Chondrocyte (in vitro differentiated cells): ENCODE measurements around the gene SPIC. TPM values are rescaled to one million over a fixed set of nuclear protein-coding genes. Genes with fewer than 3 reads are reported as not detected.
A peak's percentile ranks its signal among the peaks of the same experiment; 100 is the strongest.

Experiments used
- DNase-seq: peaks from one replicate; pipeline ENCODE4 v3.0.0; 2021; ENCODE audit warnings: mixed read lengths, low spot score
- H3K27ac Mint-ChIP-seq: one replicate; pipeline ENCODE4 v1.8.0; 2021; ENCODE audit warnings: mild to moderate bottlenecking, moderate library complexity, mixed read lengths; ENCODE audit not compliant: unreplicated experiment
- H3K27me3 Mint-ChIP-seq: 2 replicates; pipeline ENCODE4 v1.8.0; 2021; ENCODE audit warnings: low read depth, mixed read lengths
- H3K36me3 Mint-ChIP-seq: 2 replicates; pipeline ENCODE4 v1.8.0; 2021; ENCODE audit warnings: low read depth, mixed read lengths
- H3K4me1 Mint-ChIP-seq: 2 replicates; pipeline ENCODE4 v1.8.0; 2021; ENCODE audit warnings: low read depth, mild to moderate bottlenecking, mixed read lengths
- H3K4me3 Mint-ChIP-seq: one replicate; pipeline ENCODE4 v1.8.0; 2021; ENCODE audit warnings: mild to moderate bottlenecking, moderate library complexity, mixed read lengths; ENCODE audit not compliant: unreplicated experiment
- H3K9me3 Mint-ChIP-seq: 2 replicates; pipeline ENCODE4 v1.8.0; 2021; ENCODE audit warnings: low read depth, mixed read lengths
- total RNA-seq: library from RNA; stranded (reverse); gene quantifications from 3 replicates; pipeline ENCODE4 v1.2.1, GENCODE V29; 2021
- TF ChIP-seq, protein P1 (sequence below): fragments of 200-600 bp; sonication (generic); IDR thresholded peaks from 2 replicates; pipeline ENCODE4 v1.5.0; 2021; ENCODE audit warnings: antibody characterized with exemption, mild to moderate bottlenecking, moderate library complexity

Gene SPIC
- total RNA-seq, 1 donor from 2014 or later = not detected

DNA sequence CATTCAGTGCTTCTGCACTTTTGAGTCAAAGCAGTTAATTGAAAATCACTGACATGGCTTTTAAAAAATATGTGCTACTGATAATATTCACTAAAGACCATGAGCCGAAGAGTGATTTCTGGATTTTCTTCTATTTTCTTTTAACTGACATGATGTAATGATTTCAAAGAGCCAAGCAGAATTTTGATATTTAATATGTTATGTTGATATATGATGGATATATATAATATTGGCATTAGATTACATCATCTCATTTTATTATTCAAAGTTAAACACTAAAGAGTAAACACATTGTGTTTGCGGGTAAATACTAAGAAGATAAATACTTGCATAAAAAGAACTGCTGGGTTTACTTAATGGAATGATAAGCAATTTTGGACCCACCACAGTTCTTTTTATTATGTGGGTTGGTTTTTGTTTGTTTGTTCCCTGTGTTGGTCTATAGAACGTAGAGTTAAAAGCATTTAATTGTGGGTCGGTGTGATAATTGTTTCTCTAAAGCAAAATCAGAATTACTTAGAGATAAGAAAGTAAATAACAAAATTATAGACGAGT, 692 bp downstream of the SPIC start:
- Mint-ChIP-seq H3K27ac (no peak overlapping the region), H3K4me3 (no peak overlapping the region), H3K4me1 (no peaks in the 10 kb centered on the region), H3K36me3 (no peaks in the 10 kb centered on the region), H3K27me3 (peaks cover 15% of the 10 kb centered on the region), H3K9me3 (no peaks in the 10 kb centered on the region)
- TF ChIP-seq, protein P1, sequence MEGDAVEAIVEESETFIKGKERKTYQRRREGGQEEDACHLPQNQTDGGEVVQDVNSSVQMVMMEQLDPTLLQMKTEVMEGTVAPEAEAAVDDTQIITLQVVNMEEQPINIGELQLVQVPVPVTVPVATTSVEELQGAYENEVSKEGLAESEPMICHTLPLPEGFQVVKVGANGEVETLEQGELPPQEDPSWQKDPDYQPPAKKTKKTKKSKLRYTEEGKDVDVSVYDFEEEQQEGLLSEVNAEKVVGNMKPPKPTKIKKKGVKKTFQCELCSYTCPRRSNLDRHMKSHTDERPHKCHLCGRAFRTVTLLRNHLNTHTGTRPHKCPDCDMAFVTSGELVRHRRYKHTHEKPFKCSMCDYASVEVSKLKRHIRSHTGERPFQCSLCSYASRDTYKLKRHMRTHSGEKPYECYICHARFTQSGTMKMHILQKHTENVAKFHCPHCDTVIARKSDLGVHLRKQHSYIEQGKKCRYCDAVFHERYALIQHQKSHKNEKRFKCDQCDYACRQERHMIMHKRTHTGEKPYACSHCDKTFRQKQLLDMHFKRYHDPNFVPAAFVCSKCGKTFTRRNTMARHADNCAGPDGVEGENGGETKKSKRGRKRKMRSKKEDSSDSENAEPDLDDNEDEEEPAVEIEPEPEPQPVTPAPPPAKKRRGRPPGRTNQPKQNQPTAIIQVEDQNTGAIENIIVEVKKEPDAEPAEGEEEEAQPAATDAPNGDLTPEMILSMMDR = no peak
- DNase-seq = no peak

DNA sequence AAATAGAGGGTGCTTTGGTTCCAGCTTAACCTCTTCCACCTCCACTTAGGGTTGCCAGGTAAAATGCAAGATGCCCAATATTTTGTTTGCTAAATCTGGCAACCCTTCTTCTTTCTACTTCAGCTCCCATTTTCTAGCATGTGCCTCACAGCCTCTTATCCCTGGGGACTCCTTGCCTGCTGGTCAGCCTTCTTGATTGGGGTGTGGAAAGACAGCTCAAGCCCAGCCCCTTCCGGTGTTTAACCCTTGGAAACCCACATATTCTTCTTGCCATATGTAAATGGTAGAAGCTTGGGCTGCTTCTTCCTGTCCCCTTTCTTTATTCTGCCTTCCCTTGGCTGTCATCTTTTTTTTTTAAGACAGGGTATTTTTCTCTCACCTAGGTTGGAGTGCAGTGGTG, 5.7 kb downstream of the SPIC start:
- TF ChIP-seq, protein P1 = no peak
- Mint-ChIP-seq H3K4me3 (no peak overlapping the region), H3K4me1 (no peaks in the 10 kb centered on the region), H3K36me3 (no peaks in the 10 kb centered on the region), H3K27ac (no peak overlapping the region), H3K9me3 (no peaks in the 10 kb centered on the region), H3K27me3 (peaks cover 6% of the 10 kb centered on the region)
- no peak for DNase-seq

DNA sequence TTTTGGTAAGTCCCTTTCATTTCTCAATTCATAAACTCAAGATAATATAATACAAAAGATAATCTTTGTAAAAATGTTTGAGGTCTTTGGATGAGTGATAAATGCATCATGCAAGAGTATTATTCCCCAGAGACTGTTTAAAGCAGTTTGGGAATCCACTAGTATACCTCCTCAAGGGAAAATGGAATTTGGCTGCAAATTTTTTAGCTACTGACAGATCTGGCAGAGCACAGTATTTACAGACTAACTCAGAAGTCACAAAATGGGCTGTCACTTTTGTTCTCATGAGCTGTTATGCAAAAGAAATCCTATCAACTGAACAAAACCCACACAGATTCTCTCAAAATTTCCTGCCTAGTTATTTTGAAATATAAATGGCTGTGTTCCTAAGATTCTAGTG, 9.9 kb downstream of the SPIC start:
- no peaks in the 10 kb centered on the region for H3K4me1 Mint-ChIP-seq

DNA sequence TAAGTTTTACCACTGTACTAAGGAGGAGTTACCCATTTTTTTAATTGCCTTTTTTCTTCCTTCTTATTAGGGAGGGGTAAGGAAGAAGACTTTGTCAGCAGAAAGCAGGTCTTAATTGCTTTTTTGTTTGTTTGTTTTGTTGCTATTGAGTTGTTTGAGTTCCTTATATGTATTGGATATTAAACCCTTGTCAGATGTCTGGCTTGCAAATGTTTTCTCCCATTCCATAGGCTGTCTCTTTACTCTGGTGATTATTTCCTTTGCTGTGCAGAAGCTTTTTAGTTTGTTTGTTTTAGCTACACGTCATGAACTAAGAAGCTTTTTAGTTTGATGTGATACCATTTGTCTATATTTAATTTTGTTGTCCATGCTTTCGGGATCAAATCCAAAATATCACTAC, 13.3 kb downstream of the SPIC start:
- peaks cover 1% of the 10 kb centered on the region for H3K36me3 Mint-ChIP-seq
- H3K4me1 Mint-ChIP-seq = no peaks in the 10 kb centered on the region
- TF ChIP-seq, protein P1 = no peak
- DNase-seq = no peak
- H3K9me3 Mint-ChIP-seq = no peaks in the 10 kb centered on the region
- H3K27me3 Mint-ChIP-seq = peaks cover 10% of the 10 kb centered on the region
- H3K27ac Mint-ChIP-seq = no peak overlapping the region
- no peak overlapping the region for H3K4me3 Mint-ChIP-seq

More for the DNA sequence above, 9.9 kb downstream of the SPIC start:
- DNase-seq = no peak
- H3K36me3 Mint-ChIP-seq = no peaks in the 10 kb centered on the region
- H3K27ac Mint-ChIP-seq = no peak overlapping the region
- TF ChIP-seq, protein P1 = no peak
- peaks cover 5% of the 10 kb centered on the region for H3K27me3 Mint-ChIP-seq
- H3K4me3 Mint-ChIP-seq = no peak overlapping the region
- H3K9me3 Mint-ChIP-seq = no peaks in the 10 kb centered on the region

DNA sequence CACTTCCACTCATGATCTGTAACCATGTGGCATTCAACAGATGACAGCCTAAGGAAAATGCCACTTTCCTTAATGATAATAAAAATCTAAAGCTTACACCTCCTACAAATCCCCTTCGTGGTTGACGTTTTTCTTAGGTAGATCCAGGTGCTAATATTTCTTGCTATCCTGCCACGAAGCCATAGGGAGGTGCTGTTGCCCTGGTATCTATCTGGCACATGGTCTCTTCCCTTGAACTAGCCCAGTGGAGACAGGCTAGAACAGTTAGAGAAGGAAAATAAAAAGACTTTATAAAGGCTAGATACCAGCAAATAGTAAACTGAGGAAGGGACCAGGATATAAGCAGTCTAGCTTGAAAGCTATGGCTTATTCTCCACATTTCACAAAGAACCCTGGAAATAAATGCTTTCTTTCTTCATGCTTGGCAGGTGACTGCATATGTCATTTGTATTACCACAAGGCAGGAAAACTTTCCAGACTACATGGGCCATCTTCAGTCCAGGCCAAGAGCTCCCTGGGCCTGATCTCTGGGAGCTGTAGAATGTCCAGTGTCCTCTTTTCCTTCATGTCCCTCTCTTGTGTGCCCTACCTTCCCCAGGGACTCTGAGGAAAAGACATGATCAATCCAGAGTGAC, 15.3 kb downstream of the SPIC start:
- Mint-ChIP-seq H3K27me3 (peaks cover 10% of the 10 kb centered on the region), H3K27ac (no peak overlapping the region), H3K4me1 (no peaks in the 10 kb centered on the region), H3K36me3 (peaks cover 1% of the 10 kb centered on the region), H3K4me3 (no peak overlapping the region), H3K9me3 (no peaks in the 10 kb centered on the region)
- DNase-seq = no peak
- TF ChIP-seq, protein P1 = peak; percentile 56
